GM12874 (cell line): ENCODE measurements around the gene MEGF6.

Experiments used
- CTCF ChIP-seq: IDR thresholded peaks from 2 replicates; pipeline ENCODE4 v1.5.1; 2011; ENCODE audit warnings: low read depth, mild to moderate bottlenecking, control low read depth, low read length, moderate library complexity; ENCODE audit not compliant: insufficient read depth

MEGF6 gene

GRCh38 chr1:3596663-3597598, 14.4 kb downstream of the MEGF6 start:
- no peak for TF ChIP-seq CTCF

- TF ChIP-seq CTCF, result no peak
Observed at GRCh38 chr1:3595949-3596348, 15.4 kb downstream of the MEGF6 start.

- no peak for TF ChIP-seq CTCF
Observed at GRCh38 chr1:3594706-3595377, 16.5 kb downstream of the MEGF6 start.

GRCh38 chr1:3593745-3594144, 17.6 kb downstream of the MEGF6 start:
- no peak for TF ChIP-seq CTCF

GRCh38 chr1:3593334-3593733, 18.0 kb downstream of the MEGF6 start:
- TF ChIP-seq CTCF, result no peak

- TF ChIP-seq CTCF, result no peak
Observed at GRCh38 chr1:3590951-3591865, 20.1 kb downstream of the MEGF6 start.
